Stimulated activated CD4-positive, alpha-beta T cell treated with anti-CD3 and anti-CD28 coated beads, TNF-alpha, amount 100 ng/mL, for 4 hours (primary cell): Measurements from ENCODE around the gene ITSN1.

ENCODE experiments used
- DNase-seq, 3 experiments: peaks; one replicate each; pipeline ENCODE4 v3.0.0-alpha.2; 2020; ENCODE audit warnings: low read depth in 3 of 3

ITSN1 gene

GRCh38 chr21:33839167-33839716 is 196.9 kb downstream of the ITSN1 start:
- DNase-seq = no peak

- DNase-seq = no peak
These were observed 197.5 kb downstream of the ITSN1 start for GRCh38 chr21:33839806-33840205.

- no peak for DNase-seq
These were observed 198.5 kb downstream of the ITSN1 start for GRCh38 chr21:33840771-33841170.

DNA sequence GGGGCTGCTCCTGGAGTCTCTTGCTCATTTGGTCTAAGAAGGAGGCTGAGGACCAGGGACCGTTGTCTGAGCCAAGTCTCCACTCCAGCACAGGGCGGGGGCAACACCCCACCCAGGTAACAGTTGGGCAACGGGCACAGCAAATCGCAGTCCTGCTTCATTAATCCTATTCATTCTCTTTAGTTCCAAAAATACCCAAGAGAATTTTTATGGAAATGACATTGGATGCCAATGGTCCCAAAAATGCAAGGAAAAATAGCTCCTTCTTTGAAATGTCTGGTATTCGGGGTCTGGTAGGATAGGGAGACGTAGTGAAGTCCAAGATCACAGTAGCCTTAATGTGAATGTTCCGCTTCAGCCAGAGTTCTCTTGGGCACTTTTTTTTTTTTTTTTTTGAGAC is 199.3 kb downstream of the ITSN1 start:
- no peak for DNase-seq

GRCh38 chr21:33843216-33843615 is 200.9 kb downstream of the ITSN1 start:
- no peak for DNase-seq

GRCh38 chr21:33844104-33844889 is 202.0 kb downstream of the ITSN1 start:
- DNase-seq = no peak

- no peak for DNase-seq
These were observed 202.5 kb downstream of the ITSN1 start for GRCh38 chr21:33844890-33845205.

GRCh38 chr21:33846141-33846540 is 203.8 kb downstream of the ITSN1 start:
- no peak for DNase-seq

- no peak for DNase-seq
These were observed 205.4 kb downstream of the ITSN1 start for GRCh38 chr21:33847588-33848248.

DNA sequence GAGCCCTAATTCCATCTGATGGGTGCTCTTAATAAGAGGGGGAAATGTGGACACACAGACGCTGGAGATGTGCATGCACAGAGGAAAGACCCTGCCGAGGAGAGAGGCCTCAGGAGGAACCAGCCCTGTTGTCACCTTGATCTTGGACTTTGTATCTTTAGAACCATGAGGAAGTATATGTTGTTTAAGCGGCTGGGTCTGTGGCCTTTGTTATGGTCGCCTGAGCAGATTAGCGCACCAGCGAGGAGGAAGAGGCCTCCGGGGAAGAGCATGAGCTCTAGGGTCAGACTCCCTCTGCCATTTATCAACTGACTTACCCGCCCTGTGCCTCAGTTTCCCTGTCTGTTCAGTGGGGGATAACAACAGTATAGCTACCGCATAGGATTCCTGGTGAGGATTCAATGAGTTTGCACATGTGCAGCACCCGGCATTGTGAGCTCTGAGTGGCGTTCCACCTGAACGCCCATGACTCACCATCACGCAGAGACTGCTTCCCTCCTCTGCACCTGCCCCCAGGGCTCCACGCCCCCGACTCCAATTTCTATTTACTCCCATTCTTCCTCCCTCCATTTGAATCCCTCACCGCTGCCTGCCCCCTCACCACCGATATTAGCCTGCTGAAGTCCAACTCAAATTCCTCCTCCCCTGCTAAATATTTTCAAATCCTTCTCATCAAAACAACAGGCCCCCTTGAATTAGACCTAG is 206.1 kb downstream of the ITSN1 start:
- DNase-seq = no peak

- no peak for DNase-seq
These were observed 207.5 kb downstream of the ITSN1 start for GRCh38 chr21:33849834-33850233.

DNA sequence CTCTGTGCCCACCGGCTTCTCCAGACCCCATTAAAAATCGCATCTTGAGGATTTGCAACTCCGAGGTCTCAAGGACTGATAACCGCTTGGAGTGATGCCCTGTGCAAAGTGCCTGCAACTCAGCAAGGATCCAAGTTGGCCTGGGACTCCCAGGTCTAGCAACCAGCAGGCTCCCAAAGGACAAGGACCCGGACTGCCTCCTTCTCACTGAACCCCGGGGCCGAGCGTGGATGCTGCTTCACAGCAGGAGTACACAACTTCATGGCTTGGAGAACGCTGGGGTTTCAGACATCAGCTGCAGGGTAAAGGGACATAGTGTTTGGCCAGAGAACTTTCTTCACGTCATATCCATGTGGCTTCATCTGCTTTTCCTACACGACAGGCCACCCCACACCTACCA is 208.1 kb downstream of the ITSN1 start:
- DNase-seq = no peak

DNA sequence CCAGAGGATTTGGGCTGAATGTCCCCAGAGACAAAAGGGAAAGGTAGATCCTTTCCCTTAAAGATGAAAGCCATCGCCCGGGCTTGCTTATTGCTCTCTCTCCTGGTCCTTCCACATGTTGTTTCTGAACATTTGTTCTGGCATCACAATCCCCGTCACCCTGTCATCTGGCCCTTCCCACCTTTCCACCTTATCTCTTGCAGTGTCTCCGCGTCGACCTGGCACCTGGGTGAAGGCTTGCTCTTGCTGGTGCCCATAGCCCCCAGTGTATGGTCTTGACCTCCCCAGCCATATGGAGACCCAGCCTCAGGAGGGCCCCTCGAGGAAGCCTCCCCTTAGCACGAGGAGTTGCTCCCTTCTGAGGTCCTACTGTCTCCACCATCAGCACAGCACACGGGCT is 208.7 kb downstream of the ITSN1 start:
- no peak for DNase-seq

DNA sequence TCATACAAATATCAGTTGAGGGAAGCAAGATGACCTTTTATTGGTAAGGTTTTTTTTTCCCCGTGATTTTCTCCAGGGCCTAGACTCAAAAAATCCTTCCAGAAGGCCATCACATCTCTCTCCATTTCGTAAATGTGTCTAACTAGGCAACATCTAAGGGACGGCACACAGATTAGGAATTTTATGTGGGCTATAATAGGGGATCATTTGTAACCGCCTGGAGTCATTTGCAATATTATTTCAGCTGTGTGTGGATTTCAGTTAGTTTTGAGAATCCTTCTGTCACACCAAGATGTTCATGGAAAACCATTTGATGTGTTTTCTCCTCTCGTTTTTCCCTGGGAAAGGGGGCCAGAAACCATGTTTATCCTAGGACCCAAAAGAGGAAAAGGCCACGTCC is 210.2 kb downstream of the ITSN1 start:
- DNase-seq = no peak

- DNase-seq = no peak
These were observed 212.3 kb downstream of the ITSN1 start for GRCh38 chr21:33854604-33855003.

GRCh38 chr21:33855190-33855589 is 212.9 kb downstream of the ITSN1 start:
- no peak for DNase-seq

DNA sequence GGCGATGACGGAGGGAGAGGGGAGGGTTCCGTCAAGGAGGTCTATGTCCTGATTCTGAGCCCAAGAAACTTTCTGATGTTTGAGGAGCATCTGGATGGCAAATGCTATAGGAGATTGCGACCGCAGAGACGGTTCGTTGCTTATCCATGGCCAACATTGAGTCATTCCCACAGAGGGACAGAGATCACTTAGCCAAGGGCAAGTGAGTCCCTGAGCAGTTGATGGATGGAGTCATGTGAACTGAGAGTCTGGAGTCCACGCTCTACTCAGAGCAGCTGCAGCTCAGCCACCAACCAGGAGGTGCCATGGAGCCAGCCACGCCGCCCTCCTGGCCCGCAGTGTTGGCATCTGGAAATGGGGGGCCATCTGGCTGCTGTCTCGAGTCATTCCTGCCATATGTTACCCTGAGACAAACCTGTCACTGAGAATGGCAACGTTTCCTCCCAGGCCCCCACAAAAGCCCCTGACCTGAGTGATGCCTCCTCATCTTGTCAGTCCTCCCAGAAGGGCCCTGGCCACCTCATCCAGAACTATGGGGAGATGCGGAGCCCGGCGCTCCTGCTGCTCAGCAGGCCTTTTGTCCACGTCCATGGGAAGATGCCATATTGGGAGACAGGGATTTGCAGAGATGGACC is 214.7 kb downstream of the ITSN1 start:
- DNase-seq = no peak

- no peak for DNase-seq
These were observed 215.8 kb downstream of the ITSN1 start for GRCh38 chr21:33857846-33858666.

GRCh38 chr21:33858667-33859372 is 216.5 kb downstream of the ITSN1 start:
- no peak for DNase-seq

DNA sequence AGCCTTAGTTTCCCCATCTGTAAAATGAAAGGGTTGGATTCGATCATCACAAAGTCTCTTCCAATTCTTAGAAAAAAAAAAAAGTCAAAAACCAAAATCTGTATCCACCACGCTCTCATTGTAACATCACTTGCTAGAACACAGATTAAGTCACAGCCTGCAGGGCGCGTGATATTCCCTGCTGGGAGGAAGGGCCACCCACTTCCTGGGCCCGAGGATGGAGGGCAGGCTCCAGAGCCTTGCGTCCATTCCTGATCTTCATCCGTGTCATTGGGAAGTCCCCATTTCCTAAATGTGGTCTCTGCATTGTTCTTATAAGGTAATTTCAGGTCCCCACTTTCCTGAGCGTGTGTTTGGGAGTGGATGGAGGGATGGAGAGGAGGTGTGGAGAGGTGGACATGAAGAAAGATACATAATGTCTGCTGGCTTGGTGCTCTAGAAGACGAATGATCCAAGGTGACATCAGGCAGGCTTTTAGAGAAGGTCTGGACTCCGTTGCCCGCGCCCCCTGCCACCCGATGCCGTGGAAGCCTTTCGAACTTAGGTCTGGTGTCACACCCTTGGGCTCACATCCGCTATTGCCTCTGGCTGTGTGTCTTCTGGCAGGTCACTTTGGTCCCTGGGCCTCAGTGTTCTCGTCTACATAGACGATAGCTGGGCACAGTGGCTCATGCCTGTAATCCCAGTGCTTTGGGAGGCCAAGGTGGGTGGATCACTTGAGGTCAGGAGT is 217.2 kb downstream of the ITSN1 start:
- no peak for DNase-seq
